GM21390 (cell line): ENCODE measurements around the gene KIAA0408.

Source experiments
- ATAC-seq: cut with Tn5 transposase; IDR thresholded peaks from one replicate; pipeline ENCODE4 v1.9.1; 2021; ENCODE audit not compliant: unreplicated experiment

The KIAA0408 gene

DNA sequence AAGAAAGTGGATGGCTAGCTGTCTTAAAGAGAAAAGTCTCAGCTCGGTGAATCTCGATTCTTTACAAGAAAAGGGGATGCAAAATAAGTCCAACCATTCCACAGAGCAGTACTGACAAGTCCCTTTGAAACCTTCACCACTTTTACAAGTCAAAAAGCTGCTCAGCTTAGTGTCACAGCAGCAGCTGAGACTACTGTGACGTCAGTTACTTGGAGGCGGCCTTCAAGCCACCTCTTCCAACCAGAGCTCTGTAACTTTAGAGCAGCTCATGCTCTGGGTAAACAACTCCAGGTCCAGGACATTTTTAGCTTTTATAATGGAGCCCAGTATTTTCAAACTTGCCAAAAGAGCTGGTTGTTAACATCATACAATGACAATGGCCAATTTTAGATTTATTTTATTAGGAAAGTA, at the start of gene KIAA0408:
KIAA0408 (minus strand) TSS at position 159 of the 411 bp plus-strand sequence. CDS start 5,408 bp downstream, outside the sequence.
- no peak for ATAC-seq

DNA sequence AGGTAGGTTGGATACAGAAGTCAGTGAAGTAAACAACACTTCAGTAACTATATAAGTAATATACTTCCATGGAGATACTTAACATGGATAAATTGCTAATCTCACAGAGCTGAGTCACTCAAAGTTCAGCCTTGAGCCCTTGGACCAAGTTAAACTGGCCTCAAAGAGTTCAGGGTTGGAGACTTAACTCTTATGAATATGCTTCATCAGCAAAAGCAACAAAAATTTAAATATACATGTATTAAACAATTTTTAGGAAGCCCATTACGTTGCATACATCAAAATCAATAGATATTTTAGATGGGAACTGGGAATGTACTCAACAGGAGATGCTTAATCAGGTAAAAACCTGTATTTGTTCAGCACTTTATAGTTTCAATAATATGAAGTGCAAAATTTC, 47.7 kb upstream of the KIAA0408 start:
- ATAC-seq, result no peak

DNA sequence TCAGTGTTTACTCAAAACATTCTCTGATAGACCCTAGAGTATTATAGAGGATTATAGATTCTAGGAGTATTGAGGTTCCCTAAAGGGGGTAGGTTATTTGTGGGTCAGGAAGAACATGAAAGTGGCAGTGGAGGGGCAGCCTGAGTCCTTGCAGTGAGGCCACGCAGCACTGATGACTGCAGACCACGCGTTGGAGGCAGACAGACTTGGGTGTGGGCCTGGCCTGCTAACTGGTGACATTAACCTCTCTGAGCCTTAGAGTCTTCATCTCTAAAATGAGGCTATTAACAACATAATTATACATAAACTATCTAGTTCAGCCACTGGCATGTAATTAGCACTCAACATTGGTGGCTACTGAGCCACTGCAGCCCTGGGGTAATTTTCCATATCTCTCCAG, 43.8 kb upstream of the KIAA0408 start:
- no peak for ATAC-seq

DNA sequence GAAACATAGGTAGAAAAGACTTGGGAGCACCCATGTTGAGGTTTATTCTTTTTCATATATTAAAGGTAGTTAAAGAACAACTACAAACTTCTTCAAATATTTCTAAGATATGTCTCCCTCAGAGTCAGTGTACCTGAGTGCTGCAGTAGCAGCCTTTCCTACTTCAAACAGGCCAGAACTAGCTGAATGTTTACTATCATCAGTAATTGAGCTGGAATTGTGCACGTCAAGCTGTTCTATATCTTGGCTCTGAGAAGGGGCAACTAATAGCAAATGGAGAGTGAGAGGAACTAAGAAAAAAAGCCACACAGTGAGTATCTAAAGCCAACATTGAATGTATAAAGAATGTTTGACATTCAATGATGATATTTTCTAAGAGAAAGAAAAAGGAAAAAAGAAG, 38.2 kb upstream of the KIAA0408 start:
- no peak for ATAC-seq

DNA sequence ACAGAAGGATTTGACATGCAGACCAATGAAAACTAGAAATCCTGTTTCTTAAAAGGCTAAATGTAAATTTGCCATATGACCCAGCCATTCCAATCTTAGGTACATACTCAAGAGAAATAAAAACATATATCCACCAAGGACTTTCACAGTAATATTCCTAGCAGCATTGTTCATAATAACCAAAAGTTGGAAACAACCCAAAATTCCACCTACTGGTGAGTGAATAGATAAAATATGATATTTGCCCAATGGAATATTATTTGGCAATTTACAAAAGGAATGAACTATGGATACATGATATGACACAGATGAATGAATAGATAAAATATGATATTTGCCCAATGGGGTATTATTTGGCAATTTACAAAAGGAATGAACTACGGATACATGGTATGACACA, 37.3 kb upstream of the KIAA0408 start:
- no peak for ATAC-seq

DNA sequence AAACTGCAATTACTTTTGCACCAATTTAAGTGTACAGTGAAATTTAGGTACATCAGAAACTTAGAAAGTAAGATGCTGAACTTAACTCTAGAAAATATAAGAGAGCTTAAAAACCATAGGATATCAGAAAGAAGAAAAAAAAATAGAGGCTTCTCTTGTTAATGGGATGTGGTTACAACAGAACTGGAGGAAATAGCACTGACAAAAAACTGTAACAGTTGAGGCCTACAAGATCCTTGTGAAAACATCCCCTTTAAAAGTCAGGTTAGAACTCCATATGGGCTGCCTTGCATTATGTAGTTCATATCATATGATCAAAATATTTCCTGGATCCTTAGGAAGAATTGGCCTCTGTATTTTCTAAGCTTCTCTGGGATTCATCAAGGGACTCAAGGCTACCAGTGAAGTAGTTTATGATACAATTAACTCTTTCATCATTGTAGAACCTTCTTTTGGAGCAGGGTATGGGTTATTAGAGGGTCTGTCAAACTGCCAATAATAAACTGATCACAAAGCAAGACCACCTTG, 35.1 kb upstream of the KIAA0408 start:
- ATAC-seq, result no peak

DNA sequence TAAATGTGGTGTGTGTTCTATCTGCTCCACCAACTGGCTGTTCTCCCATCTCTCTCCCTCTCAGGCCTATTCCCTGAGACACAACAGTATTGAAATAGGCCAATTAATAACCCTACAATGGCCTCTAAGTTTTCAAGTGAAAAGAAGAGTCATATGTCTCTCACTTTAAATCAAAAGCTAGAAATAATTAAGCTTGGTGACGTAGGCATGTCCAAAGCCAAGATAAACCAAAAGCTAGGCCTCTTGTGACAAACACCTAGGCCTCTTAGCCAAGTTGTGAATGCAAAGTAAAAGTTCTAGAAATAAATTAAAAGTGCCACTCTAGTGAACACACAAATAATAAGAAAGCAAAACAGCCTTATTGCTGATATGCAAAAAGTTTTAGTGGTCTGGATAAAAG, 30.1 kb upstream of the KIAA0408 start:
- ATAC-seq, result no peak

DNA sequence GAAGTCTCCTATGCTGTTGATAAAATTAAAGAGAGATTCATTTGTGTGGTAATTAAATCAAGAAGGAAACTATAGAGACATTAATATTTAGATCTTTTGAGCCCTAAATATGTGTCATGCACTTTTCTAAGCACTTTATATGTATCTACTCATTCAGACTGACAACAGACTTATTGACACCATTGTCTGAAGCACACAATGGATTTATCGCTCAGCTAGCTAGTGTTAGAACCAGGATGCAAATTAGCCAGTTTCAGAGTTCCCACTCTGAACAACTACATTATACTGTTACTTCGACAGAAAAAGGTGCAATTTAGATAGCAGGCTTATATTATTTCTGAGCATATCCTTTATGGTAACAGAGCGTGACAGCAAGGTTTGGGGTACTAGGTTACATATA, 27.7 kb upstream of the KIAA0408 start:
- ATAC-seq, result no peak

DNA sequence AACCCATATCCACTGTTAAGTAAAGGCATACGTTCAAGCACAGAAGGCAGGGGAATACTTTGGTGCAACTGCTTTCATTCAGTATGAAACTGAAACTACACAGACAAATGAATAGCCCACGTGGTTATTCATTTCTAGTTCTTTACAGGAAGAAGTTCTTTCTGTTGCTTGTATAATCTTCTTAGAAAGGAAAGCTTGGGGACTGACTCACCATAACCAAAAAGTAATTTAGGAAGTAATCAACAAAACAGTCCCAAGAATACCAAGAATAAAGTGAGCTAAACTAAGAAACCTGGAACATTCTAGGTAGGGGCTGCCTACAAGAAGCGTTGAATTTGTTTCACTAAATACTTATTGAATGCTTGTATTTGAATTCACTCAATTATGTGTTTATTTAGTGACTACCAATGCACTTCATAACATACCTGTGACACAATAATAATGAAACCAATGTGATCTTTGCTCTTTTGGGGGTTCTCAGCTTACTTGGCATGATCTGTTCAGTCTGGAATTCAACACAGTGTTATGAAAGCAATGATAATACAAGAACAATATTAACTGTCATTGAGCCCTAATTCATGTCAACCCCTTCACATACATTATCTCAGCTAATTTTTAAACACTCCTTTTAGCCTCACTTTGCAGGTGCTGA, 25.1 kb upstream of the KIAA0408 start:
- peak; percentile 99 for ATAC-seq

DNA sequence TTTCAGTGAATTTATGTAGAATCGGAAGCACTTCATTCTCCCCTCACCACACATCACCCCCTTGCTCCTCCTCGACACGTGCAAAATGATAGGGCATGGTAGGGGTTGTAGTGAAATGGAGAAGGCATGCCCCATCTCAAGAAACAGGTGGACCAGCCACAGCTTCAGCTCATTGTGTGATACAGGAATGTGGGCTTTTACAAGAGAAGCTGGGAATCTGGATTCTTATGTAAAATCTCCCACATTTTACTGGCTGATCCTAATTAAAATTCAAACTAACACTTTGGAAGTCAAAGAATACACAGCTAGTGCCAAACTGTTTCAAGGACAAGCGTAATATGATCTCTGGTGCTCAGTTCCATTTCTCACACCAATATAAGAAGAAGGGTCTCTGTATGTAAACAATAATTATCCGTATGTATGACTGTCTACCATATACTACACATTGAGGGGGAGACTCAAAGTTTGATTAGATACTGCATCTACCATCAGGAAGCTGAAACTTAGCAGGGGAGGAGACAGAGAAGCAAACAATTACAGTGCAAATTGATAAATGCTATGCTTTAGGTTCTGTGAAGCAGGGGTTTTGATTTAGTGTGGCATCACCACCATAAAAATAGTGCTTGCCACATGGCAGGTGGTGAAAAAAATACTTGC, 24.3 kb upstream of the KIAA0408 start:
- peak; percentile 12 for ATAC-seq

DNA sequence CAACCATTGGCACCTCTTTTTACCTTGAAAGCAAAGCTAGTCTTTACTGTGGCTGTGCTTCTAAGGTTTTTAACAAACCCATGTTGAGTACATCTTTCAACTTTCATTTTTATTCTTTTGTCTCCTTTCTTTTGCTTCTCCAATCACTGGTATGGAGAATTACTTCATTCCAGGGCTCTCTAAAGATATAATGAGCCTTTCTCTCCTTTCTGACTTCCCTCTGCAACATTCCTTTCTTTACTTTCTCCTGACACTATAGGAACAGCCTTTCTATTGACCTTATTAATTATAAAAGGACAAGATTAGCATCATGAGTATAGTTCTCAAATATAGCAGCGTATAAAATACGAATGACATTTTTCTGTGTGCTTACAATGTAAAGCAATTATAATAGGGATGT, 23.1 kb upstream of the KIAA0408 start:
- ATAC-seq, result no peak

DNA sequence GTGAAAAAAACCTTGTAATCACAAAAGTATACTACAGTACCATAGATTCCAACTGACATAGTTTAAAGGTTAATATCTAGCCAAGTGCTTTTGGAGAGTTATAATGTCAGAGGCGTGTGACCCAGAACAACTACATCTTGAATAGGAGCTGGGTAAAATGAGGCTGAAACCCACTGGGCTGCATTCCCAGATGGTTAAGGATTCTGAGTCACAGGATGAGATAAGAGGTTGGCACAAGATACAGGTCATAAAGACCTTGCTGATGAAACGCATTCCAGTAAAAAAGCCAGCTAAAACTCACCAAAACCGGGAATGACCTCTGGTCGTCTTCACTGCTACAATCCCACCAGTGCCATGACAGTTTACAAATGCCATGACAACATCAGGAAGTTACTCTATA, 22.4 kb upstream of the KIAA0408 start:
- ATAC-seq, result no peak

DNA sequence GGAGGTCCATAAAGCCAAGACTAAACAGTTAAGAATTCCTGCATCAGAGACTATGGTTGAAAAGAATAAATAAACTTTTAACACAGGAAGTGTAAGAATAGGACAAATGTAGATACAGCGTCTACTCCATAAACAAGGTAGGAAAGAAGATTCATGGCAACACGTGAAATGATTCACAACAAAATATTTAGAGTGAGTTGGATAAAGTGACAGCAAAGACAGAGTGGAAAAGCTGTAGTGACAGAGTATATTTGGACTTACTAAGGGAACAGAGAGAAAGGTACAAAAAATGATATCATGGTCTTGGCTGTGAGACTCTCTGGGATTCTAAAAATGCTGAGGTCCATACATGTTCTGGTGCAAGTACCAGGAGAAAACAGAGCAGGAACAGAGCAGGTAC, 21.9 kb upstream of the KIAA0408 start:
- no peak for ATAC-seq

DNA sequence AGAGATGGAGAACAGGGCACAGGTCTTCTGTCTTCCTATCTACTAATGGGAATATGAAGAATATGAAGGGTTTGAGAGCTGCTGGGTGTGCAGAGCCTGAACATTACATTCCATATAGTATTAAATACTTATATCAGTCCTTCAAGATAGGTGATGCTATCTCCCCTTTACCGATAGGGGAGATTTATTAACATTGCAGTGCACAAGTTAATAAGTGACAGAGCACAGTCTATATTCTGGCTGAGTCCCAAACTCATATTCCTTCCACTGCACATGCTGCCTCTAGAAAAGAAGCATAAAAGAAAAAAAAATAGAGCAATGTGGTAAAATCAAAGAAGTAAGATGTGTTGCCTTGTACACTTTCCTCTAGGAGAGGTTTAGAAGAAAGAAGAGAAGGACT, 18.5 kb upstream of the KIAA0408 start:
- ATAC-seq, result no peak

DNA sequence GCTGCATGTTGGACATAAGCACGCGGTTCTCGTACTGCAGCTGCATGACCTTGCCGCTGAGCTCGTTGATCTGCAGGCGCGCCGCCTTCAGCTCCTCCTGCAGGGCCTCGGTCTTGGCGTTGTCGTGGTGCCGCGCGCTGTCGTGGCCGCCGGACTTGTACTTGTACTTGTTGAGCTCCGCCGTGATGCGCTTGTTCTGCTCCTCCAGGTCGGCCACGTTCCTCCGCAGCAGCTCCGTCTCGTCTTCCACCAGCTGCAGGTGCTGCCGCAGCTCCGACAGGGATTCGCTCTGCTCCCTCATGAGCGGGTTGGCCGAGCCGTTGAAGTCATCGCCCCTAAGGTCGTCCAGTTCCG, 16.6 kb upstream of the KIAA0408 start:
- ATAC-seq, result no peak

DNA sequence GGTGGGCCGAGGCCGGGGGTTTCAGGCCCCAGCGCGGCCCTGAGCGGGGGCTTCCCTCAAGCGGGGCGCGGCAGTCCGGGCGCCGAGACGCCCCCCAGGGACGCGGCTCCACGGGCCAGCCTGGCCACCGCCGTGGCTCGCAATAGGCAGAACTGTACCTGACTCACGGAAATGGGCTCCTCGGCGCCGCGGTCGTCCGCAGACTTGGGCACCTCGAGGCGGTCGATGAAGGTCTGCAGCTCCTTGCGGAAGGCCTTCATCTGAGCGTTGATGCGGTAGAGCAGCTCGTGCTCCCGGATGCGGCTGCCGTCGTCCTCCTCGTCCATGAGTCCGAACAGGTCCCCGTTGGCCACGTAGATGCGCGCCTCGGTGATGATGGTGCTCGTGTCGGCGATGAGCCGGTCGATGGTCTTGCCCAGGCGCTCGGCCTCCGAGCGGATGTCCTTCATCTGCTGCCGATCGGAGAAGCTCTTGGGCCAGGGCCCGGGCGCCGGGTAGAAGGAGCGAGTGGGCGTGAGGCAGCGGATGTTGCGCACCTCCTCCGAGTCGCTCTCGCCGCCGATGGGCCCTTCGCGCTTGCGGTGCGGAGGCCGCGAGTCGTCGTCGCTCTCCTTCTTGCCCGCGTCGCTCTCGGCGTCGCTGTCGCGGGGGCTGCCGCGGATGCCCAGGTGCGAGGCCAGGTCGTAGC, 16.1 kb upstream of the KIAA0408 start:
- ATAC-seq, result no peak

DNA sequence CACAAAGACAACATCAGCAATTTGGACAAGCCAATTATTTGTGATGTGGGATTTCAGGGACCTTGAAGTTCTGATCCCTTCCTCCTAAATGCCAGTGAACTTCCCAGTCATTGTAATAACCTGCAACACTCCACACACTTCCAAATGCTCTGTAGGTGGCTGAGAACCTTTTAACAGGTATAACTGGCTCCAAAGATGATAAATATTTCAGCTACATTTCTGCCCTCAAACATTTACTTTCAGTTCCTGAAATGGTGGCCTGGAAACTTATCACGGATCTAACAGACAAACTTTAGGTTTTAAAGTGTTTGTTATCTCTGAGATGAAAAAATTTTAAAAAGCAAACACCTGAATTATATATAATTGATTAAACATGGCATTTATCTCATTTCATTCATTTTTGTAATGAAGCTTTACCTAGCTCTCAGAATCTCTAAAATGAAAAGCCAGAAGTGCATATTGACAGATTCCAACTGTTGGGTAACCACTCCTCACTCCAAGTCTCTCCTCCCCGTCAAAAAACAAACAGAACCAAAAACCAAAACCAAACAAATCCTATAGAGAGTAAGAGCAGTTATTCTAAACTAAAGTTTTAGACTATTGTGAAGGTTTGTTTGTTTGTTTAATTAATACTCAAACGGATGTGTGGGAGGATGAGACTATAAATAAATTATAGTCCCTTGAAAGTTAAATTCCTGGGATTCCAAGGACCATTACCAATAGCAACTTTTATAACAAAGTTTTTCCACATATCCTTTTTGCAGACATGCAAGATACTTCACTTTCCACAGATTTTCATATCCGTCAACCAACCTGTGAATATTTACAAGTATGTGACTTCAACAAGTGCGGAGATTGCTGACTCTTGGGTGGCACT, 12.4 kb upstream of the KIAA0408 start:
- no peak for ATAC-seq

DNA sequence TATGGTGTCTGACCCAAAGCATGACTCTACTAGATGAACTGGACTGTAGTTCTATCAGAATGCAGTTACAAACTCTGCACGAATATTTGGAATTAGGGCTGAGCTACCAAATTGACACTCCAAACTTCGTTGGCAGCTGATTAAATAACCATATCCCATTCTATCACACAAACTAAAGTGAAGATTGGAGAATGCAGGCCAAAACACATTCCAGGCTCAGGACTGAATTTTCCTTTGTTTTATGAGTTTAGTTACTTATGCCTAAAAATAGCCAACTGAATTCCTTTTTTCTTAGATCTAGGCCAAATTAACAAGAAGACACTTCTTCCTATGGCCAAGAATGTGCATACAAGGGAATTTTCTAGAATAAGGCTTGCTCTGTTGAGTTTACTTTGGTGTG, 9.7 kb upstream of the KIAA0408 start:
- no peak for ATAC-seq

DNA sequence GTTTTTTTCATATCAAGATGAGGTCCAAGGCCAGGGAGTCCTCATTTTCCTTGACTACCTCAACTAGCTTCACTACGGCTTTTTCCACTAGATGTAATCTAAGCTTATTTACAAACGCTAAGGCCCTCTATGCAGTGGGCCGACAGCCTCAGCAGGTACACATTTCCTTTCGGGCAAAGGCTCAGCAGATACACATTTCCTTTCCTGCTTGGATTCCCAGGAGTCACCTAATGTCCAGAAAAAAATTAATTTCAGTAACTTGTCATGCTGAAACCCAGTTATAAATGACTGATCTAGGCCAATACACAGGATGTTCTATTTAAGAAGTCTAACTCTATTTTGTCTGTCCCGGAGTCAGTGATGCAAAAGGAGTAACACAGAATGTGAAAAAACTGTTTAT, 7.2 kb upstream of the KIAA0408 start:
- ATAC-seq, result no peak

DNA sequence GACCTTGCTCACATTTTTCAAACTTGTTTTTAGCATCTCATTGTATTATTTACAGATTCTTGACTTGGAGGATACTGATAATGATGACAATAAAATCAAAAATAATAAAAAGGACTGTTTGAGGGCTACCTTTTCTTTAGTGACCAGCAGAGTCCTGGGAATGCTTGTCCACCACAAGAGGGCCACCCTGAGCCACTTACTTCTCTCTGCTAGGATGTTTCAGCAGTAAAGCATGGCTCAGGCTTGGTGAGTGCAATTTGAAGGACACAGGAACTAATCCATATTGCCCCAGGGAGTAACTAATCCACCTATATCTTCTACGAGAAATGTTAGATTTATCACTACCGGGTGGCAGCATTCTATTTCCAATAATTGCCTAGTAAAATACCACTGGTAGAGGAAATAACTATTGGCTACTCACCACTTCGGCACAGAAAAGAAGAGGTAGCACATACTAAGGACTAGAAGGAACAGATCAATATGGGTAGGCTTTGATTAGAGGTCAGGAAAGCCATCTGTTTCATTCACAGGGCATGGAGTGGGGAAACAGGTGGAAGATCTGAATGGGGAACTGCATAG, 5.8 kb upstream of the KIAA0408 start:
- ATAC-seq, result peak; percentile 86
